TTC549 (cell line): ENCODE data around the gene PCBD2.
"Not testable (repeated sequence)": the region's sequence is repeated elsewhere in the genome, so short reads cannot be mapped to it uniquely, and the experiment has no call there.

Experiments used
- FAIRE-seq: peaks from 2 replicates; lab custom pipeline; 2012; peaks lifted over from hg19 to GRCh38; lab: Jason Lieb, UNC

The PCBD2 gene

GRCh38 chr5:134904610-134905245, at the start of gene PCBD2:
TSS of gene PCBD2 (plus strand) at chr5:134905131. CDS start at chr5:134905140, 9 bp downstream.
- no peak for FAIRE-seq

- not testable (repeated sequence) for FAIRE-seq
Observed at GRCh38 chr5:134856465-134856864, 48.5 kb upstream of the PCBD2 start.

- FAIRE-seq: no peak
Observed at GRCh38 chr5:134857401-134857800, 47.5 kb upstream of the PCBD2 start.

DNA sequence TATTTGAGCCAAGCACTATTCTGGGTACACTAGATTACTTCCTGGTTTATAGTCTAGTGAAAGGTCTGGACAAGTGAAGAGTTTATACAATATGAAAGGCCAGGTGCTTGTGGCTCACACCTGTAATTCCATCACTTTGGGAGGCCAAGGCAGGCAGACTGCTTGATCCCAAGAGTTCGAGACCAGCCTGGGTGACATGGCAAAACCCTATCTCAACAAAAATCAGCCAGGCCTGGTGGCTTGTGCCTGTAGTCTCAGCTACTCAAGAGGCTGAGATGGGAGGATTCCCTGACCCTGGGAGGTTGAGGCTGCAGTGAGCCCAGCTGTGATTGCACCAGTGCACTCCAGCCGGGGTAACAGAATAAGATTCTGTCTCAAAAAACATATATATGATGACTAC, 40.2 kb upstream of the PCBD2 start:
- no peak for FAIRE-seq

DNA sequence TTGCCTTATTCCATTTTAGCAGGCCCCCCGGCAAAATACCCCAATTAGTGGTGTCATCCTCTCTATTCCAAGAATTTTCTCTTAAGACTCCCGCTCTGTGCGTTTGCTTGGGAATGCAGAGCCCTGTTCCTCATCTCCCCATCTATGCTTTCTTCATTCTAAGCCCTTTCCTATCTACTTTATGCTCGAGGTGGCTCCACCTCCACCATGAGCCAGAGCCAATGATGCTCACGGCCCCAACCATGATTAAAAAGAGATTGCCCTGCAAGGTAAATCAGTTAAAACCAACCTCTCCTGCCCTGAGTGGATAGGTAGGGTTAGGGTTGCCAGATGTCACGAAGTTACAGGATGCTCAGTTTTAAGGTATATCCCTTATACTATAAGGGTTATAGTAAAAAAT, 31.4 kb upstream of the PCBD2 start:
- FAIRE-seq: no peak

DNA sequence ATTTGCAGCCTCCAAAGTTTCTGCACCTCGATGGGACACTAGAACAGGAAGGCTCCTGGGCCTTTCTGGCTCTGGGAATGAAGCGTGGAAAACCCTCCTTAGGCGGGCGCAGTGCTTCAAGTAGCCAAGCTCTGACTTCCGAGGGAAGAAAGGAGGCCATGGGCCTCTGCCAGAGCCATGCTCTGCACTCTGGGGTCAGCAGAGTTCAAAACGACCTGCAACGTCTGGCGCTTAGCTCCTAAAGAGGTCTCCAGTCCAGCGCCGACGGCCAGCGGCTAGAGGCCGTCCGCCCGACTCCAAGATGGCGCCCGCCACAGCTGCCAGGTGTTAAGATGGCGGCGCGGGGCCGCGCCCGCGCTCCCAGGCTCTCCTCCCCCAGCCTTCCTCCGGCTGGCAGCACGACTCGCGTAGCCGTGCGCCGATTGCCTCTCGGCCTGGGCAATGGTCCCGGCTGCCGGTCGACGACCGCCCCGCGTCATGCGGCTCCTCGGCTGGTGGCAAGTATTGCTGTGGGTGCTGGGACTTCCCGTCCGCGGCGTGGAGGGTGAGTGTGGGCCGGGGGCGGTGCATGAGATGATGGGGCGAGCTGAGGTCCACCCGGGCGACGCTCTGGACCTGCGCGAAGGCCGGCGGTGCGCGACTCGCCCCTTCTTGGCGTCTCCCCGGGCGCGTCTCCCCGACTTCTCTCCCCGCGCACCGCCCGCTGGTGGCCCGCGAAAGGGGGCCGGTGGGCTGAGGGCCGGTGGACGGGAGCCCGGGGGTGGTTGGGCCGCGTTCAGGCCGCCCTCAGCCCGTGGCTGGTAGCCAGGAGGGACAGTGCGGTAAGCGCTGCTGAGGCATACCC, 30.7 kb upstream of the PCBD2 start, which contains the start of gene TXNDC15:
Gene TXNDC15 (plus strand): TSS at position 385 of the 844 bp plus-strand sequence. CDS start 57 bp downstream, at position 442.
- FAIRE-seq: no peak

DNA sequence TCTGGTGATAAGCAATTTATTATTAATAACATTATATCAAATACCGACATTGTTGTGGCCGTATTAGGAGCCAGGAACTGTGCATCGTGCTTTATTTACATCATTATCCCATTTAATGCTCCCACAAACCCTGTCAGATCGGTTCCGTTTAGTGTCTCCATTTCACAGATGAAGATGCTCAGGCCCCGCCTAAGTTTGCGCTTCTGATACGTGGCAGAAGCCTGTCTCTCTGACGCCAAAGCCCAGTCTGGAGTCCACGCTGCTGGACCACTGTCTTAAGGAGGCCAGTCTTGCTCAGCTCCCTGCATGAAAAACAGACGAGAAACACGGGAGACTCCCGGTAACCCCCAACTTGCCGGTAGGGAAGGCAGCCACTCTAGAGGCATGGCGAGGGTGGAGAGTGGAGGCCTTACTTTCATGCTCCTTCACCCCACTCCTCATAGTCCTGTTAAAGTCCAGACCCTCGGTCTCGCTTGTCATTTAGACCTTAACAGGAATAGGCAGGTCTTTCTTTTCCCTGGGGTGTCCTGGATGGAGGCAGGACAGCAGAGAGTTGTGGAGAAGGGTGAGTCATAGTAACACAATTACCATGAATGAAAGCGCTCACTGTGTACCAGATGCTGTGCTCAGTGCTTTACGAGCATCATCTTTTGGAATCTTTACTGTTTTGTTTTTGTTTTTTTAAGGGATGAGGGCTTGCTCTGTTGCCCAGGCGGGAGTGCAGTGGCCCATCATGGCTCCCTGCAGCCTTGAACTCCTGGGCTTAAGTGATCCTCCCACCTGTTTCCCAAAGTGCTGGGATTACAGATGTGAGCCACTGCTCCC, 29.9 kb upstream of the PCBD2 start:
- no peak for FAIRE-seq

- FAIRE-seq: no peak
Observed at GRCh38 chr5:134877159-134877558, 27.8 kb upstream of the PCBD2 start.

GRCh38 chr5:134878403-134878802, 26.5 kb upstream of the PCBD2 start:
- no peak for FAIRE-seq

- FAIRE-seq: no peak
Observed at GRCh38 chr5:134879456-134879855, 25.5 kb upstream of the PCBD2 start.

DNA sequence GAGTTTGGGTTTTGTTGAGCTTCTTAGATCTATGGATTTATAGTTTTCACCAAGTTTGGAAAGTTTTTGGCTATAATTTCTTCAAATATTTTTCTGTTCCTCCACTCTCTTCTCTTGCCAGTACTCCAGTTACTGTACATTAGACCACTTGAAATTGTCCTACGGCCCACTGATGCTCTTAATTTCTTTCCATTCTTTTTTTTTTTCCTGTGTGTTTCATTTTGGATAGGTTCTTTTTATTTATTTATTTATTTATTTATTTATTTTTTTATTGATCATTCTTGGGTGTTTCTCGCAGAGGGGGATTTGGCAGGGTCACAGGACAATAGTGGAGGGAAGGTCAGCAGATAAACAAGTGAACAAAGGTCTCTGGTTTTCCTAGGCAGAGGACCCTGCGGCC, 24.0 kb upstream of the PCBD2 start:
- FAIRE-seq: not testable (repeated sequence)

GRCh38 chr5:134881711-134882110, 23.2 kb upstream of the PCBD2 start:
- FAIRE-seq: not testable (repeated sequence)

DNA sequence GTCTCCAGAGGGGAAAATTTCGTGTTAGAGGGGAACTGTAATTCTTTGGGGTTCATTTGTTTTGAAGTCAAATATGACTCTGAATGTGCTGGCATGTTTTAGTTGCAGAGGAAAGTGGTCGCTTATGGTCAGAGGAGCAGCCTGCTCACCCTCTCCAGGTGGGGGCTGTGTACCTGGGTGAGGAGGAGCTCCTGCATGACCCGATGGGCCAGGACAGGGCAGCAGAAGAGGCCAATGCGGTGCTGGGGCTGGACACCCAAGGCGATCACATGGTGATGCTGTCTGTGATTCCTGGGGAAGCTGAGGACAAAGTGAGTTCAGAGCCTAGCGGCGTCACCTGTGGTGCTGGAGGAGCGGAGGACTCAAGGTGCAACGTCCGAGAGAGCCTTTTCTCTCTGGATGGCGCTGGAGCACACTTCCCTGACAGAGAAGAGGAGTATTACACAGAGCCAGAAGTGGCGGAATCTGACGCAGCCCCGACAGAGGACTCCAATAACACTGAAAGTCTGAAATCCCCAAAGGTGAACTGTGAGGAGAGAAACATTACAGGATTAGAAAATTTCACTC, 17.3 kb upstream of the PCBD2 start:
- FAIRE-seq: no peak

DNA sequence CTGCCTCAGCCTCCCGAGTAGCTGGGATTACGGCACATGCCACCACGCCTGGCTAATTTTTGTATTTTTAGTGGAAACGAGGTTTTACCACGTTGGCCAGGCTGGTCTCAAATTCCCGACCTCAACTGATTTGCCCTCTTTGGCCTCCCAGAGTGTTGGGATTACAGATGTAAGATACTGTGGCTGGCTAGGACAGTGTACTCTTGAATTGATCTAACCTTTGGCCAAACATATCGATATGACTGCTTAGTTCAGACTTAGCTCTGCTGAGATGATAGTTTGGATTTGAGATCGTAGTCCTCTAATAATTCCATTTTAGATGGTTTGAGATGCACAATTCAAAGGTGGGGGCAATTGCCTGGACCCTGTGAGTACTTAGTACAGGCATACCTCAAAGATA, 15.6 kb upstream of the PCBD2 start:
- FAIRE-seq: no peak

- no peak for FAIRE-seq
Observed at GRCh38 chr5:134891473-134891872, 13.5 kb upstream of the PCBD2 start.

DNA sequence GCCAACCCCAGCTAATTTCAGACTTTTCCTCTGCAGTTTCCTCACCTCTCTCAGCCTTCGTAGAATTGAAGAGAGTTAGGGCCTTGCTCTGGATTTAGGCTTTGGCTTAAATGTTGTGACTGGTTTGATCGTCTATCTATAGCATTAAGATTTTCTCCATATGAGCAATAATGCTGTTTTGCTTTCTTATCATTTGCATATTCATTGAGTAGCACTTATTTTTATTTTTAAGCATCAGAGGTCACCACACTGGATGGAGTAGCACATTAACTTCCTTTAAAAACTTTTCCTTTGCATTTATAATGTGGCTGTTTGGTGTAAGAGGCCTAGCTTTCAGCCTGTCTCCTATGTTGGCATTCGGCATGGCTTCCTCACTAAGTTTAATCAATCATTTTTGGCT, 12.6 kb upstream of the PCBD2 start:
- no peak for FAIRE-seq

DNA sequence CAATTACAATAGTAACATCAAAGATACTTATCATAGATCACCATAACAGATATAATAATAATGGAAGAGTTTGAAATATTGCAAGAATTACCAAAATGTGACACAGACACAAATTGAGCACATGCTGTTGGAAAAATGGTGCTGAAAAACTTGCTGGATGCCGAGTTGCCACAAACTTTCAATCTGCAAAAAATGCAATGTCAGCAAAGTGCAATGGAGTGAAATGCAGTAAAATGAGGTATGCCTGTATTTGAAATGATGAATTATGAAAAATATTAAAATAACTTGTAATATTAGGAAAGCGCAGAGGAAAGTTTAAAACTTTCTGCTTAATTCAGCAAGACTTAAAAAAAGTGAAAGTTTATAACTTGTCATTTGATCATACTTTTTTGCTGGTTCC, 12.0 kb upstream of the PCBD2 start:
- FAIRE-seq: no peak

- FAIRE-seq: no peak
Observed at GRCh38 chr5:134893748-134894505, 11.0 kb upstream of the PCBD2 start.

GRCh38 chr5:134902071-134902801, 2.7 kb upstream of the PCBD2 start:
- no peak for FAIRE-seq

GRCh38 chr5:134905246-134905996, 490 bp downstream of the PCBD2 start:
- no peak for FAIRE-seq
